Measurements from ENCODE around the gene SYVN1. TPM values are rescaled to one million over a fixed set of nuclear protein-coding genes. Genes with fewer than 3 reads are reported as not detected.

Gene SYVN1
- polyA plus RNA-seq, 3 donors, result 17.0 to 43.7 (median 31.3) TPM

GRCh38 chr11:65117206-65118096 is 16.9 kb downstream of the SYVN1 start, which contains the start of gene ZNHIT2:
Gene ZNHIT2 (minus strand): TSS chr11:65117701. CDS start chr11:65117653, 48 bp downstream.
- 0% methylated on average over 86 to 89 of the region's 89 CpGs for WGBS, 3 donors
- peak within 1 kb of the TSS; percentile 21 for H3K27ac ChIP-seq (ENCODE audit: low read depth, low read length)

DNA sequence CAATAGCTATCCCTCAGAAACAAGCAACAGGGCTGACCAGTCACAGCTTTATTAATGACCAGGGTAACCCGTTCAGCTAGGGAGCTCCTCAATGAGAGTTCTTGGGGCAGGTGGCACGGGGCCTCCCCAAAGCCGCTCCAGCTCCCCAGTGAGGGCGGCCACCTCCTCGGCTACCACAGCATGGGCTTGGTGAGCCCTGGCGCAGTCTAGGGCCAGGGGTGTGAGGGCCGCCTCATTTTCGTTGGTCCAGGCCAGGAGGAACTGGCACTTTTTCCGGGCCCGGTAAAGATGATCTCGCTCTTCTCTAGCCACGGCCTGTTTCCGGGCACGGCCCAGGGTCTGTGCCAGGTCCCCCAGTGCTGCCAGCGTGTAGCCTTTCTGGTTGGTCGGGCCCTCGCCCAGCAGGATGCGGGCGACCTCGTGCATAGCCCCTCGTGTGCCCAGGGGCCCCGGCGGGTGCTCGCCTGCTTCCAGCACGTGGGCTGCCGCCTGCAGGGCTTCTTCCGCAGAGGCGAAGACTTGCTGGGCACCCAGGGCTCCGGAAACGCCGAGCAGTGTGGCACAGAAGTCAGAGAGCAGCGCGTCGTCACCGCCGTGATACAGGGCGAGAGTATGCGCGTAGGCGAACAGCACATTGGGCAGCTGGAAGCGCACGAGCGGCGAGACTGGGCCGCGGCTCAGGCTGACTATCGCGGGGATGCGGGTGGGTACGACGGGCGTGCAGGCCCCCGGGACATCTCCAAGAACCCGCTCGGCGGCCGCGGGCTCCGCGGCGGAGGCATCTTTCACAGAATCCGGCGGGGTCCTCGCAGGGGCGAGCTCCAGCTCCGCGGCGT is 17.7 kb downstream of the SYVN1 start:
- no peak overlapping the region for H3K27ac ChIP-seq (ENCODE audit: low read depth, low read length)
- 20 to 24% (median 20%) methylated on average over 47 to 68 of the region's 68 CpGs for WGBS, 3 donors

- no peak overlapping the region for H3K27ac ChIP-seq (ENCODE audit: low read depth, low read length)
- WGBS, 3 donors, result 88 to 94% (median 91%) methylated on average over 21 of the region's 21 CpGs
Observed at GRCh38 chr11:65115361-65116082, 18.8 kb downstream of the SYVN1 start.

DNA sequence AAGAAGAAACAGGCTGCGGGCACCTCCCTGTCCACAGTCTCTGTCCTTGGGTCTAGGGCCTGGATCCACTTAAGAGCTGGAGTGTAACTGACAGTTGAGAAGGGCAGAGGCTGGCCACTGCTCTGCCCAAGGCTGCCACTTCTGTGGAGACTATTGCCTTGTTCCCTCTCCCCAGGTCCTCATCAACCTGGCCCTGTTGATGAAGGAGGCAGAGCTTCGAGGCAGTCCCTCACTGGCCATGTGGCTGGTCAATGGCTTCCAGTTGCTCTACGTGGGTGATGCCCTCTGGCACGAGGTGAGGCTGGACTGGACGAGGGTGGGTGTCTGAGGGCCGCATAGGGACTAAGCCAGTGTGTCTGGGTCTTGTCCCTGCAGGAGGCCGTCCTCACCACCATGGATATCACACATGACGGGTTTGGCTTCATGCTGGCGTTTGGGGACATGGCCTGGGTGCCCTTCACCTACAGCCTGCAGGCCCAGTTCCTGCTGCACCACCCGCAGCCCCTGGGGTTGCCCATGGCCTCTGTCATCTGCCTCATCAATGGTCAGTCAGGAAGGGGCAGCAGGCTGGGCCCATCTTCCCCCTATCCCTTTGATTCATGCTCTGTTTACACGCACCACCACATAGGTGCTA is 19.7 kb downstream of the SYVN1 start:
- 88 to 91% (median 91%) methylated on average over 11 of the region's 11 CpGs for WGBS, 3 donors
- no peak overlapping the region for H3K27ac ChIP-seq (ENCODE audit: low read depth, low read length)

GRCh38 chr11:65113839-65114238 is 20.5 kb downstream of the SYVN1 start:
- no peak overlapping the region for H3K27ac ChIP-seq (ENCODE audit: low read depth, low read length)
- 29 to 72% (median 64%) methylated on average over 6 of the region's 6 CpGs for WGBS, 3 donors

GRCh38 chr11:65113361-65113756 is 21.0 kb downstream of the SYVN1 start:
- no peak overlapping the region for H3K27ac ChIP-seq (ENCODE audit: low read depth, low read length)
- WGBS, 3 donors, result 11 to 22% (median 15%) methylated on average over 14 of the region's 14 CpGs

- WGBS, 3 donors, result 1 to 3% (median 2%) methylated on average over 47 to 57 of the region's 57 CpGs
Observed at GRCh38 chr11:65112546-65113360, 21.6 kb downstream of the SYVN1 start.

GRCh38 chr11:65111744-65112545 is 22.4 kb downstream of the SYVN1 start, which contains the start of gene TM7SF2:
Gene TM7SF2 (plus strand): TSS chr11:65111872. CDS start chr11:65112016, 144 bp downstream.
- WGBS, 3 donors, result 0 to 1% (median 1%) methylated on average over 43 to 64 of the region's 64 CpGs
- no peak within 1 kb of the TSS for H3K27ac ChIP-seq (ENCODE audit: low read depth, low read length)

More at GRCh38 chr11:65112546-65113360, 21.6 kb downstream of the SYVN1 start:
- no peak overlapping the region for H3K27ac ChIP-seq (ENCODE audit: low read depth, low read length)

GRCh38 chr11:65111159-65111743 is 23.1 kb downstream of the SYVN1 start:
- 61 to 69% (median 68%) methylated on average over 30 to 31 of the region's 31 CpGs for WGBS, 3 donors
- H3K27ac ChIP-seq (ENCODE audit: low read depth, low read length), result no peak overlapping the region

DNA sequence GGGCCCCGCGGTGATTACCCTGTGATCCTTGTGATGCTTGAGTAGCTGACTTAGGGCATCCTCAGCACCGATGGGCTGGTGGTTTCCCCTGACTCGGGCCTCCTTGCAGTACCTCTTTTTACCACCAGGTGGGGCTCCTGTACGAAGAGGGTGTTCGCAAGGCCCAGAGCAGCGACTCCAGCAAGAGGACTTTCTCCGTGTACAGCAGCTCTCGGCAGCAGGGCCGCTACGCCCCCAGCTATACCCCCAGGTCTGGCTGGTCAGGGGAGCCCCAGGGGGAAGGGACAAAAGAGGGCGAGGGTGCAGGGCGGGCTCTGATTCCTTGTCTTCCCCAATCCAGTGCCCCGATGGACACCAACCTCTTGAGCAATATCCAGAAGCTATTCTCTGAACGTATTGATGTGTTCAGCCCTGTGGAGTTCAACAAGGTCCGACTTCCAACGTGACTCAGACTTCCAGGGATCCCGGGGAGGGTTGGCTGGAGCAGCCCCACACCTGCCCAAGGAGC is 23.9 kb downstream of the SYVN1 start:
- no peak overlapping the region for H3K27ac ChIP-seq (ENCODE audit: low read depth, low read length)
- WGBS, 3 donors, result 11 to 13% (median 12%) methylated on average over 18 of the region's 18 CpGs

DNA sequence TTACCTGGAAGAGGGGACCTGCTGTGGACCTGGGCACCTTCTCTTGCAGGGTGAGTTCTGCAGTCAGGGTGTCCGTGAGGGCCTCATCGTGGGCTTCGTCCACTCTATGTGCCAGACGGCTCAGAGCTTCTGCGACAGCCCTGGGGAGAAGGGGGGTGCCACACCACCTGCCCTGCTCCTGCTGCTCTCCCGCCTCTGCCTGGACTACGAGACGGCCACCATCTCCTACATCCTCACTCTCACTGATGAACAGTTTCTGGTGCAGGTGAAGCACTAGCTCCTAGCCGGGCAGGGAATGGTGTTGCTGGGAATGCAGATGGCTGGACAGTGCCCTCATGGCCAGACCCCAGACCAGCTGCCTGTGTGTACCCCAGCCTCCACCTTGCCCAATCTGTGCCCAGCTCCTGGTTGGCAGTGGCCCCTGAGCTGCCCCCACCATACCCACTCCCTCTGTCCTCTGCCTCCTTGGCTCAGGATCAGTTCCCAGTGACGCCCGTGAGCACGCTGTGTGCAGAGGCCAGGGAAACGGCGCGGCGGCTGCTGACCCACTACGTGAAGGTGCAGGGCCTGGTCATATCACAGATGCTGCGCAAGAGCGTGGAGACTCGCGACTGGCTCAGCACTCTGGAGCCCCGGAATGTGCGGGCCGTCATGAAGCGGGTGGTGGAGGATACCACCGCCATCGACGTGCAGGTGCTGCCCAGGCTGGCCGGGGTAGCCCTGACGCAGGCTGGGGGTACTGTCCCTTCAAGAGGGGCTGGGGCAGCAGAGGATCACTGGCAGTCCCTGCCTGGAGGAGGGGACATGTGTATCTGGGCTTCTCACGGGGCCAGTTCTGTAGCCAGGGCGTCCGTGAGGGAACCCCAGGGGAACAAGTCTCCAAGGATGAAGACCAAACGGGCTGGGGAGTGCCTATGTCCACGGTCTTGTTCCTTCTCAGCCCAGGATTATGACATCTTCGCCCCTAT is 24.8 kb downstream of the SYVN1 start:
- 87 to 90% (median 87%) methylated on average over 36 of the region's 36 CpGs for WGBS, 3 donors
- H3K27ac ChIP-seq (ENCODE audit: low read depth, low read length), result no peak overlapping the region

- WGBS, 3 donors, result 93% methylated on average over 37 to 38 of the region's 38 CpGs
- H3K27ac ChIP-seq (ENCODE audit: low read depth, low read length), result no peak overlapping the region
Observed at GRCh38 chr11:65108469-65109123, 25.7 kb downstream of the SYVN1 start.

DNA sequence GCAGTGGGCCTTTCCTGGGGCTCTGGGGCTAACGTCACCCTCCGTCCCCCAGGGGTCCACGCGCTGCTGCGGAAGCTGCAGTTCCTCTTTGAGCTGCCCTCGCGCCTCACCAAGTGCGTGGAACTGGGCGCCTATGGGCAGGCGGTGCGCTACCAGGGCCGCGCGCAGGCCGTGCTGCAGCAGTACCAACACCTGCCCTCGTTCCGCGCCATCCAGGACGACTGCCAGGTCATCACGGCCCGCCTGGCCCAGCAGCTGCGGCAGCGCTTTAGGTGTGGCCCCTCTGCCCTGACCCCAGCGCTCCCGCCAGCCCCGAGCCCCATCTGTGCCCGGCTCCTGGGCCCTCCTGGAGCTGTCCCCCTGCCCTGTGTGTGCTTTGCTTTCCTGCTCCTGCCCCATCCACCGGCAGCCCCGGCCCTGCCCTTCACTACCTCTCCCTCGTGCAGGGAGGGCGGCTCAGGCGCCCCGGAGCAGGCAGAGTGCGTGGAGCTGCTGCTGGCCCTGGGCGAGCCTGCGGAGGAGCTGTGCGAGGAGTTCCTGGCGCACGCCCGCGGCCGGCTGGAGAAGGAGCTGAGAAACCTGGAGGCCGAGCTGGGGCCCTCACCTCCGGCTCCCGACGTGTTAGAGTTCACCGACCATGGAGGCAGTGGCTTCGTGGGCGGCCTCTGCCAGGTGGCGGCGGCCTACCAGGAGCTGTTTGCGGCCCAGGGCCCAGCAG is 26.4 kb downstream of the SYVN1 start:
- 94 to 95% (median 94%) methylated on average over 50 to 52 of the region's 52 CpGs for WGBS, 3 donors
- H3K27ac ChIP-seq (ENCODE audit: low read depth, low read length), result no peak overlapping the region

GRCh38 chr11:65107078-65107477 is 27.2 kb downstream of the SYVN1 start:
- 91 to 95% (median 94%) methylated on average over 15 of the region's 15 CpGs for WGBS, 3 donors
- H3K27ac ChIP-seq (ENCODE audit: low read depth, low read length), result no peak overlapping the region

All from adipose tissue (tissue), 3 donors.